H9 (cell line): ENCODE measurements around the gene SPPL3. TPM values are rescaled to one million over a fixed set of nuclear protein-coding genes. Genes with fewer than 3 reads are reported as not detected.

ENCODE experiments used
- DNase-seq: peaks from one replicate; pipeline ENCODE4 v3.0.0-alpha.2; 2017
- H2AFZ ChIP-seq: one replicate; pipeline ENCODE4 v1.6.1; 2013; ENCODE audit warnings: mild to moderate bottlenecking, low read length, control low read depth, moderate library complexity
- H2AK5ac ChIP-seq: 2 replicates; pipeline ENCODE4 v1.6.1; 2013; ENCODE audit warnings: low read length, control low read depth, mixed read lengths; ENCODE audit not compliant: insufficient read length
- H2BK120ac ChIP-seq: one replicate; pipeline ENCODE4 v1.6.1; 2013; ENCODE audit warnings: low read depth, mild to moderate bottlenecking, low read length, control low read depth, inconsistent platforms; ENCODE audit not compliant: poor library complexity, severe bottlenecking
- H2BK12ac ChIP-seq: 2 replicates; pipeline ENCODE4 v1.6.1; 2013; ENCODE audit warnings: low read length, control low read depth, mixed read lengths, low read depth; ENCODE audit not compliant: insufficient read length
- H2BK15ac ChIP-seq: 2 replicates; pipeline ENCODE4 v1.6.1; 2013; ENCODE audit warnings: low read depth, low read length, control low read depth
- H2BK20ac ChIP-seq: one replicate; pipeline ENCODE4 v1.6.1; 2013; ENCODE audit warnings: low read depth, mild to moderate bottlenecking, low read length, control low read depth, inconsistent platforms; ENCODE audit not compliant: poor library complexity, severe bottlenecking
- H2BK5ac ChIP-seq: 2 replicates; pipeline ENCODE4 v1.6.1; 2013; ENCODE audit warnings: low read length, control low read depth, mixed read lengths; ENCODE audit not compliant: insufficient read length
- H3K14ac ChIP-seq: 2 replicates; pipeline ENCODE4 v1.6.1; 2013; ENCODE audit warnings: low read length, control low read depth; ENCODE audit not compliant: insufficient read depth
- H3K18ac ChIP-seq: 2 replicates; pipeline ENCODE4 v1.6.1; 2013; ENCODE audit warnings: low read depth, mild to moderate bottlenecking, mixed read lengths, low read length, control low read depth; ENCODE audit not compliant: insufficient read length
- H3K23ac ChIP-seq: 2 replicates; pipeline ENCODE4 v1.6.1; 2013; ENCODE audit warnings: low read length, control low read depth, mixed read lengths, low read depth; ENCODE audit not compliant: insufficient read length
- H3K23me2 ChIP-seq: 2 replicates; pipeline ENCODE4 v1.6.1; 2013; ENCODE audit warnings: low read depth, mild to moderate bottlenecking, mixed read lengths, low read length, control low read depth; ENCODE audit not compliant: insufficient read length, poor library complexity, severe bottlenecking
- H3K27ac ChIP-seq: 2 replicates; pipeline ENCODE4 v1.5.1; 2013; ENCODE audit warnings: low read length, control low read depth, mixed read lengths, low read depth; ENCODE audit not compliant: insufficient read length
- H3K27me3 ChIP-seq: 2 replicates; pipeline ENCODE4 v1.6.1; 2013; ENCODE audit warnings: low read length, control low read depth, inconsistent platforms; ENCODE audit not compliant: insufficient read depth
- H3K4ac ChIP-seq: 2 replicates; pipeline ENCODE4 v1.6.1; 2013; ENCODE audit warnings: low read depth, mild to moderate bottlenecking, control low read depth, inconsistent platforms, low read length, moderate library complexity
- H3K4me1 ChIP-seq: 2 replicates; pipeline ENCODE4 v1.6.1; 2013; ENCODE audit warnings: low read length, control low read depth, inconsistent platforms; ENCODE audit not compliant: insufficient read depth
- H3K4me2 ChIP-seq: 2 replicates; pipeline ENCODE4 v1.6.1; 2013; ENCODE audit warnings: low read length, control low read depth, mixed read lengths; ENCODE audit not compliant: insufficient read length, insufficient read depth
- H3K56ac ChIP-seq: 2 replicates; pipeline ENCODE4 v1.6.1; 2013; ENCODE audit warnings: low read depth, mild to moderate bottlenecking, mixed read lengths, low read length, control low read depth; ENCODE audit not compliant: insufficient read length
- H3K79me1 ChIP-seq: 2 replicates; pipeline ENCODE4 v1.6.1; 2013; ENCODE audit warnings: low read depth, mild to moderate bottlenecking, moderate library complexity, low read length, control low read depth, inconsistent platforms; ENCODE audit not compliant: insufficient read depth, poor library complexity, severe bottlenecking
- H3K79me2 ChIP-seq: 2 replicates; pipeline ENCODE4 v1.6.1; 2013; ENCODE audit warnings: low read length, control low read depth, inconsistent platforms; ENCODE audit not compliant: insufficient read depth
- H3K9ac ChIP-seq: 2 replicates; pipeline ENCODE4 v1.6.1; 2013; ENCODE audit warnings: low read length, control low read depth, mixed read lengths; ENCODE audit not compliant: insufficient read length; ENCODE audit errors: extremely low read depth
- H3K9me3 ChIP-seq: one replicate; pipeline ENCODE4 v1.6.1; 2013; ENCODE audit warnings: low read depth, low read length, inconsistent platforms; ENCODE audit not compliant: control insufficient read depth
- H3T11ph ChIP-seq: one replicate; pipeline ENCODE4 v1.6.1; 2013; ENCODE audit warnings: mild to moderate bottlenecking, low read length, control low read depth, inconsistent platforms
- H4K20me1 ChIP-seq: one replicate; pipeline ENCODE4 v1.6.1; 2013; ENCODE audit not compliant: control insufficient read depth, insufficient read length, insufficient read depth
- H4K5ac ChIP-seq: 2 replicates; pipeline ENCODE4 v1.6.1; 2013; ENCODE audit warnings: low read depth, mild to moderate bottlenecking, mixed read lengths, low read length, control low read depth; ENCODE audit not compliant: insufficient read length
- H4K8ac ChIP-seq: replicated peaks from 2 replicates; pipeline ENCODE4 v1.6.1; 2013; ENCODE audit warnings: low read length, control low read depth, mixed read lengths, low read depth; ENCODE audit not compliant: insufficient read length
- H4K91ac ChIP-seq: 2 replicates; pipeline ENCODE4 v1.6.1; 2013; ENCODE audit warnings: low read depth, mild to moderate bottlenecking, moderate library complexity, mixed read lengths, low read length, control low read depth; ENCODE audit not compliant: insufficient read length
- H3K27ac Mint-ChIP-seq, 3 experiments: 2 replicates in 2 of 3; 3 replicates in 1 of 3; pipeline ENCODE4 v1.8.0; 2020 to 2021; ENCODE audit warnings: mixed read lengths in 3 of 3, mild to moderate bottlenecking in 1 of 3, moderate library complexity in 1 of 3
- H3K27me3 Mint-ChIP-seq: 2 replicates; pipeline ENCODE4 v1.8.0; 2021; ENCODE audit warnings: low read depth, mild to moderate bottlenecking, moderate library complexity, mixed read lengths
- H3K36me3 Mint-ChIP-seq, 3 experiments: 2 replicates in 2 of 3; 3 replicates in 1 of 3; pipeline ENCODE4 v1.8.0; 2020 to 2021; ENCODE audit warnings: low read depth in 3 of 3, mixed read lengths in 3 of 3; ENCODE audit not compliant: insufficient read depth in 1 of 3
- H3K4me1 Mint-ChIP-seq, 2 experiments: 2 replicates each; pipeline ENCODE4 v1.8.0; 2020; ENCODE audit warnings: mixed read lengths in 2 of 2
- H3K4me3 Mint-ChIP-seq, 2 experiments: 2 replicates in 1 of 2; 3 replicates in 1 of 2; pipeline ENCODE4 v1.8.0; 2020 to 2021; ENCODE audit warnings: mild to moderate bottlenecking in 2 of 2, mixed read lengths in 2 of 2, moderate library complexity in 1 of 2
- H3K9me3 Mint-ChIP-seq, 2 experiments: 2 replicates in 1 of 2; 3 replicates in 1 of 2; pipeline ENCODE4 v1.8.0; 2020; ENCODE audit warnings: mild to moderate bottlenecking in 2 of 2, mixed read lengths in 2 of 2, moderate library complexity in 1 of 2
- WGBS: extraction: QIAGEN DNeasy Blood & Tissue Kit; methylation state at CpG from one replicate; pipeline ENCODE4 v1.1.7; 2013; ENCODE audit warnings: missing lambda C conversion rate, low lambda C conversion rate, mixed read lengths; ENCODE audit not compliant: insufficient read length; ENCODE audit errors: extremely low coverage; 5-methylcytosine and 5-hydroxymethylcytosine counted together
- total RNA-seq: library from RNA; stranded (reverse); gene quantifications from 2 replicates; pipeline ENCODE4 v1.2.1, GENCODE V29; 2021
- TF ChIP-seq, protein P1 (sequence below): fragments of 200-600 bp; sonication (generic); conservative IDR thresholded peaks from 3 replicates; pipeline ENCODE4 v1.8.0; 2021; ENCODE audit warnings: antibody characterized with exemption, mild to moderate bottlenecking

The SPPL3 gene
- total RNA-seq, 1 experiment from 2014 or later, result 46.3 TPM

DNA sequence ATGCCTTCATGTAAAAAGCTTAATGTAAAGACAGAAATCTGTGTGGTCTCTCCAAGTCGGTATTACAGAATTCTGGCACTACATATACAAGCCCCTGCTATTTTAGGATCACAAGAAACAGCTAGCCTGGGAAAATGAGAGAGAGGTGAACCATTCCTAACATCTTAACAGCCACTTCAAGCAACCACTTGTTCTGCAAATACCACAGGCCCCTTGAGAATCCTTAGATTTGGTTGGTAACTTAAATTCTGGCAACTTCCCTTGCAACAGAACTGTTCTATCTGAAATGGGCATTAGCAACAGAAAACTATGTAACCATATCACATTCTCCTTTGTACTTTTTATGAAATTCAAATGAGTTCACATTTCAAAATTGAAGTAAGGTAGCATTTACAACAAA is 68.5 kb downstream of the SPPL3 start:
- no peaks in the 10 kb centered on the region; a peak in 1 of 7 replicates for H3K36me3 Mint-ChIP-seq
- H3K14ac ChIP-seq, result no peak overlapping the region
- no peak overlapping the region for H4K8ac ChIP-seq
- H4K5ac ChIP-seq, result no peak overlapping the region
- no peaks in the 10 kb centered on the region for H3K9me3 ChIP-seq
- no peaks in the 10 kb centered on the region for H3K4me1 ChIP-seq
- no peak overlapping the region for H3K27ac ChIP-seq
- H3K23ac ChIP-seq, result no peak overlapping the region
- H2BK5ac ChIP-seq, result no peak overlapping the region
- no peak overlapping the region for H3K9ac ChIP-seq
- no peak overlapping the region for H2BK20ac ChIP-seq
- no peaks in the 10 kb centered on the region for H3K9me3 Mint-ChIP-seq
- no CpG with 5 or more reads among the region's 1 CpG for WGBS
- no peaks in the 10 kb centered on the region; the same call in none of the 2 replicates for H3K79me2 ChIP-seq
- H3T11ph ChIP-seq, result no peak overlapping the region
- no peaks in the 10 kb centered on the region for H3K79me1 ChIP-seq
- H3K23me2 ChIP-seq, result no peaks in the 10 kb centered on the region
- H3K56ac ChIP-seq, result no peak overlapping the region
- H3K18ac ChIP-seq, result no peak overlapping the region
- H3K4me3 Mint-ChIP-seq, result no peak overlapping the region
- no peak overlapping the region for H3K4me2 ChIP-seq
- H4K20me1 ChIP-seq, result no peaks in the 10 kb centered on the region
- DNase-seq, result no peak
- H2AK5ac ChIP-seq, result no peak overlapping the region
- H2BK120ac ChIP-seq, result no peak overlapping the region
- no peak overlapping the region for H2BK15ac ChIP-seq
- H2AFZ ChIP-seq, result no peak overlapping the region
- H3K4me1 Mint-ChIP-seq, result peaks cover 14 to 15% of the 10 kb centered on the region in 2 experiments
- no peaks in the 10 kb centered on the region for H3K27me3 Mint-ChIP-seq
- H4K91ac ChIP-seq, result no peak overlapping the region
- no peak overlapping the region for H3K4ac ChIP-seq
- H3K27me3 ChIP-seq, result no peaks in the 10 kb centered on the region
- H2BK12ac ChIP-seq, result no peak overlapping the region
- TF ChIP-seq, protein P1, sequence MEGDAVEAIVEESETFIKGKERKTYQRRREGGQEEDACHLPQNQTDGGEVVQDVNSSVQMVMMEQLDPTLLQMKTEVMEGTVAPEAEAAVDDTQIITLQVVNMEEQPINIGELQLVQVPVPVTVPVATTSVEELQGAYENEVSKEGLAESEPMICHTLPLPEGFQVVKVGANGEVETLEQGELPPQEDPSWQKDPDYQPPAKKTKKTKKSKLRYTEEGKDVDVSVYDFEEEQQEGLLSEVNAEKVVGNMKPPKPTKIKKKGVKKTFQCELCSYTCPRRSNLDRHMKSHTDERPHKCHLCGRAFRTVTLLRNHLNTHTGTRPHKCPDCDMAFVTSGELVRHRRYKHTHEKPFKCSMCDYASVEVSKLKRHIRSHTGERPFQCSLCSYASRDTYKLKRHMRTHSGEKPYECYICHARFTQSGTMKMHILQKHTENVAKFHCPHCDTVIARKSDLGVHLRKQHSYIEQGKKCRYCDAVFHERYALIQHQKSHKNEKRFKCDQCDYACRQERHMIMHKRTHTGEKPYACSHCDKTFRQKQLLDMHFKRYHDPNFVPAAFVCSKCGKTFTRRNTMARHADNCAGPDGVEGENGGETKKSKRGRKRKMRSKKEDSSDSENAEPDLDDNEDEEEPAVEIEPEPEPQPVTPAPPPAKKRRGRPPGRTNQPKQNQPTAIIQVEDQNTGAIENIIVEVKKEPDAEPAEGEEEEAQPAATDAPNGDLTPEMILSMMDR, result no peak
- H3K27ac Mint-ChIP-seq, result no peak overlapping the region
